ENCODE results near the gene COL13A1. TPM values are rescaled to one million over a fixed set of nuclear protein-coding genes. Genes with fewer than 3 reads are reported as not detected.

The COL13A1 gene
- total and polyA plus RNA-seq, 2 donors: 0.19 to 0.96 TPM

DNA sequence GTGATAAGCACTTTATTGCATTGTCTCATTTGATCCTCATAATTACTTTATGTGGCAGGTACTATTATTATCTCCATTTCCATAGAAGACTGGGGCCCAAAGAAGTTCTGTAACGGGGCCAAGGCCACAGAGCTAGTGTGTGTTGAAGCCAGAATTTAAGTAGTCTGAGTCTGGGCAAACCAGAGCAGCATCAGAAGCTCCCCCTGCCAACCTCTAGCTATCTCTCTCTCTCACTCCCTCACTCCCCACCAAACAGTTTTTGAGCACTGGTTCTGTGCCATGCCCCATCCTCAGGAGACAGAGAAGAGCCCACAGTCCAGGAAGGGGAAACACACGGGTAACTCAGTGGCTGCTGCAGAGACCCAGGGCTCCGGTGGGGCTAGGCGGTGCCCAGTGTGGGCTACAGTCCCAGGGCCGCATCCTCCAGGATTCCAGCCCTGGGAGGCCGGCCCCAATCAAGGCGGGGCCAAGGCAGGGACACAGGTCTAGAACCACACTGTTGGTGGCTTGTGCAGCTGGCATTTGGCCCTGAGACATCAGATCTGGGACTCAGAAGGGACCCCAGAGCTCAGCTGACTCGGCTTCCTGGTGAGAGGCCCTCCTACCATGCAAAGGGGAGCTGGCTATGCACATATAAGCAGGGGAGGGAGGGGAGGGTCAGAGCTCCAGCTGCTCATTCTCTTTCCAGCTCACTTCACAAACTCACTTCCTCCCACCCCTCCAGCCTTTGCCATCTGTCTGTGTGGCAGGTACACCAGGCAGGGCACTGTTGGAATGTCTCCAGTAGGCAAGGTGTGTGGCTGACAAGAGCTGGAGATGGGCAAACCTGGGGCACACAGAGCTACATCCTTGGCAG lies 34.4 kb downstream of the COL13A1 start:
- peaks cover 32 to 76% of the 10 kb centered on the region in 2 donors for H3K4me1 ChIP-seq (ENCODE audit: control insufficient read depth in 2 of 2, insufficient read depth in 2 of 2, low read length in 2 of 2)
- no peaks in the 10 kb centered on the region for H3K9me3 ChIP-seq (ENCODE audit: control insufficient read depth in 2 of 2, insufficient read depth in 1 of 2, low read length in 1 of 2)
- H3K27me3 ChIP-seq (ENCODE audit: control insufficient read depth in 2 of 2, insufficient read depth in 1 of 2, low read length in 1 of 2): no peaks in the 10 kb centered on the region
- H3K4me3 ChIP-seq (ENCODE audit: low read length in 2 of 2): no peak overlapping the region
- peak overlapping the region in 1 of 2 donors; percentile 94 for H3K27ac ChIP-seq (ENCODE audit: low read depth in 1 of 2, low read length in 1 of 2)
- peak; percentile 67 to 92 (median 76) for DNase-seq (ENCODE audit: low read depth in 6 of 9, low spot score in 9 of 9)
- WGBS: 14% methylated on average over 8 of the region's 8 CpGs
- H3K36me3 ChIP-seq (ENCODE audit: control insufficient read depth in 2 of 2, insufficient read depth in 2 of 2, low read length in 1 of 2): no peaks in the 10 kb centered on the region

DNA sequence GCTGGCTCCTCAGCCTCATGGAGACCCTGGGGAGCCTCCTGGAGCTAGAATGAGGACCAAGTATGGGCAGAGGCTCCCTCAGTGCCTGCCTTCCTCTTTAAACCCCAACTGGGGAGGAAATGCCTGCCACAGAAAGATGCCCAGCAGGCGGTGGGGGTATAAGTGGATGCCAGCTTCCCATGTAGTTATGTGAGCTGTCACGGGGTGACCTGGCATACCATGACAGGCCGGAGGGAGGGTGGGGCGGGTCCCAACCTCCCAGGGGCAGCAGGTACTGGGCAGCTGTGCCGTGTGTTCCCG lies 35.0 kb downstream of the COL13A1 start:
- Histone ChIP-seq H3K4me3 (ENCODE audit: low read length in 2 of 2) (no peak overlapping the region), H3K27ac (ENCODE audit: low read depth in 1 of 2, low read length in 1 of 2) (peak overlapping the region in 1 of 2 donors; percentile 94), H3K9me3 (ENCODE audit: control insufficient read depth in 2 of 2, insufficient read depth in 1 of 2, low read length in 1 of 2) (no peaks in the 10 kb centered on the region), H3K27me3 (ENCODE audit: control insufficient read depth in 2 of 2, insufficient read depth in 1 of 2, low read length in 1 of 2) (no peaks in the 10 kb centered on the region), H3K36me3 (ENCODE audit: control insufficient read depth in 2 of 2, insufficient read depth in 2 of 2, low read length in 1 of 2) (no peaks in the 10 kb centered on the region), H3K4me1 (ENCODE audit: control insufficient read depth in 2 of 2, insufficient read depth in 2 of 2, low read length in 2 of 2) (peaks cover 27 to 70% of the 10 kb centered on the region in 2 donors)
- no peak for DNase-seq (ENCODE audit: low read depth in 6 of 9, low spot score in 9 of 9)
- WGBS: 15% methylated on average over 6 of the region's 6 CpGs

DNA sequence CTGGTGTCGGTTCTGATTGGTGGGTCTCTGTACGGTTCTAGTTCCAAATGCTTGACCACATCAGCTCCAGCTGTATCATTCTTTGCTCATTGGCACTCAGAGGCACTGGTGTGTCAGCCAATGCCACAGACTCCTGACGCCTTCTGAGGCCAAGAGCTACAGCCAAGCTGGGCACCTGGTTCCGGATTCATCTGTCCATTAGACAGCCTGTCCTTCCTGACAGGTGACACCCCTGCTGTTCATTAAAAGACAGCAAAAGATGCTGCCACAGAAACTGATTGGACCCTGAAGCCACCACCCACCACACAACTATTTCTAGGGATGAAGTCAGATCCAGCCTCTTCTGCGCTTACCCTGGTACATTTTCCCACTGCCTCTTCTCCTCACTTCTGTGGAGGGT lies 35.6 kb downstream of the COL13A1 start:
- 95% methylated on average over 5 of the region's 5 CpGs for WGBS
- Histone ChIP-seq H3K36me3 (ENCODE audit: control insufficient read depth in 2 of 2, insufficient read depth in 2 of 2, low read length in 1 of 2) (no peaks in the 10 kb centered on the region), H3K4me1 (ENCODE audit: control insufficient read depth in 2 of 2, insufficient read depth in 2 of 2, low read length in 2 of 2) (peaks cover 27 to 67% of the 10 kb centered on the region in 2 donors), H3K9me3 (ENCODE audit: control insufficient read depth in 2 of 2, insufficient read depth in 1 of 2, low read length in 1 of 2) (no peaks in the 10 kb centered on the region), H3K4me3 (ENCODE audit: low read length in 2 of 2) (no peak overlapping the region), H3K27me3 (ENCODE audit: control insufficient read depth in 2 of 2, insufficient read depth in 1 of 2, low read length in 1 of 2) (no peaks in the 10 kb centered on the region), H3K27ac (ENCODE audit: low read depth in 1 of 2, low read length in 1 of 2) (no peak overlapping the region)
- DNase-seq (ENCODE audit: low read depth in 6 of 9, low spot score in 9 of 9): no peak

GRCh38 chr10:69838418-69838817 lies 36.7 kb downstream of the COL13A1 start:
- WGBS: 97% methylated on average over 5 of the region's 5 CpGs
- Histone ChIP-seq H3K27me3 (ENCODE audit: control insufficient read depth in 2 of 2, insufficient read depth in 1 of 2, low read length in 1 of 2) (no peaks in the 10 kb centered on the region), H3K4me3 (ENCODE audit: low read length in 2 of 2) (no peak overlapping the region), H3K4me1 (ENCODE audit: control insufficient read depth in 2 of 2, insufficient read depth in 2 of 2, low read length in 2 of 2) (peaks cover 27 to 60% of the 10 kb centered on the region in 2 donors), H3K9me3 (ENCODE audit: control insufficient read depth in 2 of 2, insufficient read depth in 1 of 2, low read length in 1 of 2) (no peaks in the 10 kb centered on the region), H3K36me3 (ENCODE audit: control insufficient read depth in 2 of 2, insufficient read depth in 2 of 2, low read length in 1 of 2) (no peaks in the 10 kb centered on the region), H3K27ac (ENCODE audit: low read depth in 1 of 2, low read length in 1 of 2) (no peak overlapping the region)
- DNase-seq (ENCODE audit: low read depth in 6 of 9, low spot score in 9 of 9): no peak

- 88% methylated on average over 11 of the region's 11 CpGs for WGBS
Measured at GRCh38 chr10:69838853-69839252, 37.1 kb downstream of the COL13A1 start.

GRCh38 chr10:69839696-69840345 lies 38.1 kb downstream of the COL13A1 start:
- WGBS: 87% methylated on average over 17 of the region's 17 CpGs
- Histone ChIP-seq H3K27me3 (ENCODE audit: control insufficient read depth in 2 of 2, insufficient read depth in 1 of 2, low read length in 1 of 2) (no peaks in the 10 kb centered on the region), H3K4me1 (ENCODE audit: control insufficient read depth in 2 of 2, insufficient read depth in 2 of 2, low read length in 2 of 2) (peaks cover 22 to 47% of the 10 kb centered on the region in 2 donors), H3K27ac (ENCODE audit: low read depth in 1 of 2, low read length in 1 of 2) (no peak overlapping the region), H3K9me3 (ENCODE audit: control insufficient read depth in 2 of 2, insufficient read depth in 1 of 2, low read length in 1 of 2) (no peaks in the 10 kb centered on the region), H3K36me3 (ENCODE audit: control insufficient read depth in 2 of 2, insufficient read depth in 2 of 2, low read length in 1 of 2) (no peaks in the 10 kb centered on the region), H3K4me3 (ENCODE audit: low read length in 2 of 2) (no peak overlapping the region)
- no peak for DNase-seq (ENCODE audit: low read depth in 6 of 9, low spot score in 9 of 9)

More at GRCh38 chr10:69838853-69839252, 37.1 kb downstream of the COL13A1 start:
- Histone ChIP-seq H3K4me3 (ENCODE audit: low read length in 2 of 2) (no peak overlapping the region), H3K9me3 (ENCODE audit: control insufficient read depth in 2 of 2, insufficient read depth in 1 of 2, low read length in 1 of 2) (no peaks in the 10 kb centered on the region), H3K4me1 (ENCODE audit: control insufficient read depth in 2 of 2, insufficient read depth in 2 of 2, low read length in 2 of 2) (peaks cover 24 to 57% of the 10 kb centered on the region in 2 donors), H3K27ac (ENCODE audit: low read depth in 1 of 2, low read length in 1 of 2) (no peak overlapping the region), H3K27me3 (ENCODE audit: control insufficient read depth in 2 of 2, insufficient read depth in 1 of 2, low read length in 1 of 2) (no peaks in the 10 kb centered on the region), H3K36me3 (ENCODE audit: control insufficient read depth in 2 of 2, insufficient read depth in 2 of 2, low read length in 1 of 2) (no peaks in the 10 kb centered on the region)
- no peak for DNase-seq (ENCODE audit: low read depth in 6 of 9, low spot score in 9 of 9)

- peaks cover 0 to under 1% of the 10 kb centered on the region in 2 donors for H3K27me3 ChIP-seq (ENCODE audit: control insufficient read depth in 2 of 2, insufficient read depth in 1 of 2, low read length in 1 of 2)
- H3K27ac ChIP-seq (ENCODE audit: low read depth in 1 of 2, low read length in 1 of 2): no peak overlapping the region
- no peak overlapping the region for H3K4me3 ChIP-seq (ENCODE audit: low read length in 2 of 2)
- DNase-seq (ENCODE audit: low read depth in 6 of 9, low spot score in 9 of 9): no peak
- H3K9me3 ChIP-seq (ENCODE audit: control insufficient read depth in 2 of 2, insufficient read depth in 1 of 2, low read length in 1 of 2): no peaks in the 10 kb centered on the region
- H3K4me1 ChIP-seq (ENCODE audit: control insufficient read depth in 2 of 2, insufficient read depth in 2 of 2, low read length in 2 of 2): peaks cover 12 to 43% of the 10 kb centered on the region in 2 donors
- WGBS: 98% methylated on average over 9 of the region's 9 CpGs
- no peaks in the 10 kb centered on the region for H3K36me3 ChIP-seq (ENCODE audit: control insufficient read depth in 2 of 2, insufficient read depth in 2 of 2, low read length in 1 of 2)
Measured at GRCh38 chr10:69840773-69841172, 39.1 kb downstream of the COL13A1 start.

- peaks cover 5 to 43% of the 10 kb centered on the region in 2 donors for H3K4me1 ChIP-seq (ENCODE audit: control insufficient read depth in 2 of 2, insufficient read depth in 2 of 2, low read length in 2 of 2)
- no peak overlapping the region for H3K4me3 ChIP-seq (ENCODE audit: low read length in 2 of 2)
- H3K27ac ChIP-seq (ENCODE audit: low read depth in 1 of 2, low read length in 1 of 2): no peak overlapping the region
- DNase-seq (ENCODE audit: low read depth in 6 of 9, low spot score in 9 of 9): no peak
- 79% methylated on average over 8 of the region's 8 CpGs for WGBS
- no peaks in the 10 kb centered on the region for H3K9me3 ChIP-seq (ENCODE audit: control insufficient read depth in 2 of 2, insufficient read depth in 1 of 2, low read length in 1 of 2)
- H3K36me3 ChIP-seq (ENCODE audit: control insufficient read depth in 2 of 2, insufficient read depth in 2 of 2, low read length in 1 of 2): no peaks in the 10 kb centered on the region
- H3K27me3 ChIP-seq (ENCODE audit: control insufficient read depth in 2 of 2, insufficient read depth in 1 of 2, low read length in 1 of 2): peaks cover 0 to 7% of the 10 kb centered on the region in 2 donors
Measured at GRCh38 chr10:69842020-69842419, 40.3 kb downstream of the COL13A1 start.

- WGBS: 95% methylated on average over 10 of the region's 10 CpGs
- H3K4me3 ChIP-seq (ENCODE audit: low read length in 2 of 2): no peak overlapping the region
- H3K27me3 ChIP-seq (ENCODE audit: control insufficient read depth in 2 of 2, insufficient read depth in 1 of 2, low read length in 1 of 2): peaks cover 0 to 9% of the 10 kb centered on the region in 2 donors
- H3K36me3 ChIP-seq (ENCODE audit: control insufficient read depth in 2 of 2, insufficient read depth in 2 of 2, low read length in 1 of 2): no peaks in the 10 kb centered on the region
- H3K4me1 ChIP-seq (ENCODE audit: control insufficient read depth in 2 of 2, insufficient read depth in 2 of 2, low read length in 2 of 2): peaks cover 5 to 43% of the 10 kb centered on the region in 2 donors
- no peak overlapping the region for H3K27ac ChIP-seq (ENCODE audit: low read depth in 1 of 2, low read length in 1 of 2)
- H3K9me3 ChIP-seq (ENCODE audit: control insufficient read depth in 2 of 2, insufficient read depth in 1 of 2, low read length in 1 of 2): no peaks in the 10 kb centered on the region
- DNase-seq (ENCODE audit: low read depth in 6 of 9, low spot score in 9 of 9): no peak
Measured at GRCh38 chr10:69842882-69843281, 41.2 kb downstream of the COL13A1 start.

Data from thymus (tissue), 11 donors.